SK-N-MC (cell line): ENCODE data around the gene PPARA.

Source experiments
- EZH2 ChIP-seq: fragments of 200-600 bp; sonication (generic); IDR thresholded peaks from one replicate; pipeline ENCODE4 v1.6.1; 2017; ENCODE audit warnings: antibody characterized with exemption
- FOXP2 ChIP-seq: optimal IDR thresholded peaks from 2 replicates; pipeline ENCODE3; 2011; ENCODE audit warnings: mild to moderate bottlenecking, moderate library complexity; ENCODE audit not compliant: insufficient read depth; ENCODE audit errors: extremely low read length, control extremely low read depth
- POLR2AphosphoS5 ChIP-seq: IDR thresholded peaks from 2 replicates; pipeline ENCODE4 v1.6.1; 2012; ENCODE audit warnings: mild to moderate bottlenecking, low read depth, low read length, borderline replicate concordance

- TF ChIP-seq POLR2AphosphoS5 (no peak), EZH2 (no peak), FOXP2 (no peak)
These were observed 90.6 kb downstream of the PPARA start for GRCh38 chr22:46240907-46241306.
